ENCODE measurements around the gene RAB27B. TPM values are rescaled to one million over a fixed set of nuclear protein-coding genes. Genes with fewer than 3 reads are reported as not detected.
"Not testable (repeated sequence)": the region's sequence is repeated elsewhere in the genome, so short reads cannot be mapped to it uniquely, and the experiment has no call there.

The RAB27B gene
- total RNA-seq, 1 donor from 2014 or later, result 0.62 TPM

DNA sequence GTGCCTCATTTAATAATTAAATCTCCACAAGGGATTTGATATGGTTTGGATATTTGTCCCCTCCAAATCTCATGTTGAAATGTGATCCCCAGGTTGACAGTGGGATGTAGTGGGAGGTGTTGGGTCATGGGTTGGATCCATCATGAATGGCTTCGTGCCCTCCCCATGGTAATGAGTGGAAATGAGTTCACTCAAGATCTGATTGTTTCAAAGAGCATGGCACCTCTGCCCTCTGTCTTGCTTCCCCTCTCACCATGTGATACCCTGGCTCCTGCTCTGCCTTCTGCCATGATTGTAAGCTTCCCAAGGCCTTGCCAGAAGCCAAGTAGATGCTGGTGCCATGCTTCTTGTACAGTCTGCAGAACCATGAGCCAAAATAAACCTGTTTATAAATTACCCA is 15.0 kb upstream of the RAB27B start:
- DNase-seq (ENCODE audit: low spot score) (no peak), ATAC-seq (no peak)
- intact Hi-C loops (cut with DNase I), result no loop called here

DNA sequence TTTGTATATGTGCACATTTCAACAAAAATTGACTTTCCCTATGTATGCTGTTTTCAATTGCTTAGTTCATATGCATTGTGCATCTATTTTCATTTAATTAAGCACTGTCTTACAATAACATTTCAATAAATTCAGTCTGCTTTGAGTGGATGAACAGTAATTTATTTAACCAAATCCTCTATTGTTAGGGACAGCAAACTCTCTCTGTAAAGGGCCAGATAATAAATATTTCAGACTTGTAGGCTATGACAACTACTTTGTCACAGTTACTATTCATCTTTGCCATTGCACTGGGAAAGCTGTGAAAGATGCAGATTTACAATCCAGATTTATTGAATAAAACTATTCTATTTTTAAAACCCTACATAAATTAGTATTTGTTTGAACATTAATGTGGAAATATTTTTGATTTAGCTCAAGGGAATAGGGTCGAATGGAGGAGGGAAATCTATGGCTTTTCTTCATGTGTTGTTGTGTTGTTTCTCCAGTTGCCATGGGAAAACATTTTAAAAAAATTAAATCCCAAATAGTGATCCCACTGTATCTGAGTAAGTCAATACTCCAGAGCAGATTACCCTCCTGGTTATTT is 14.2 kb upstream of the RAB27B start:
- ATAC-seq (no peak), DNase-seq (ENCODE audit: low spot score) (no peak)
- intact Hi-C loops (cut with DNase I), result no loop called here

- intact Hi-C loops (cut with DNase I), result no loop called here
- ATAC-seq (no peak), DNase-seq (ENCODE audit: low spot score) (no peak)
Measured at GRCh38 chr18:54815086-54815485, 13.2 kb upstream of the RAB27B start.

- DNase-seq (ENCODE audit: low spot score); intact Hi-C loops (cut with DNase I); ATAC-seq: not testable (repeated sequence)
Measured at GRCh38 chr18:54820785-54821275, 7.4 kb upstream of the RAB27B start.

DNA sequence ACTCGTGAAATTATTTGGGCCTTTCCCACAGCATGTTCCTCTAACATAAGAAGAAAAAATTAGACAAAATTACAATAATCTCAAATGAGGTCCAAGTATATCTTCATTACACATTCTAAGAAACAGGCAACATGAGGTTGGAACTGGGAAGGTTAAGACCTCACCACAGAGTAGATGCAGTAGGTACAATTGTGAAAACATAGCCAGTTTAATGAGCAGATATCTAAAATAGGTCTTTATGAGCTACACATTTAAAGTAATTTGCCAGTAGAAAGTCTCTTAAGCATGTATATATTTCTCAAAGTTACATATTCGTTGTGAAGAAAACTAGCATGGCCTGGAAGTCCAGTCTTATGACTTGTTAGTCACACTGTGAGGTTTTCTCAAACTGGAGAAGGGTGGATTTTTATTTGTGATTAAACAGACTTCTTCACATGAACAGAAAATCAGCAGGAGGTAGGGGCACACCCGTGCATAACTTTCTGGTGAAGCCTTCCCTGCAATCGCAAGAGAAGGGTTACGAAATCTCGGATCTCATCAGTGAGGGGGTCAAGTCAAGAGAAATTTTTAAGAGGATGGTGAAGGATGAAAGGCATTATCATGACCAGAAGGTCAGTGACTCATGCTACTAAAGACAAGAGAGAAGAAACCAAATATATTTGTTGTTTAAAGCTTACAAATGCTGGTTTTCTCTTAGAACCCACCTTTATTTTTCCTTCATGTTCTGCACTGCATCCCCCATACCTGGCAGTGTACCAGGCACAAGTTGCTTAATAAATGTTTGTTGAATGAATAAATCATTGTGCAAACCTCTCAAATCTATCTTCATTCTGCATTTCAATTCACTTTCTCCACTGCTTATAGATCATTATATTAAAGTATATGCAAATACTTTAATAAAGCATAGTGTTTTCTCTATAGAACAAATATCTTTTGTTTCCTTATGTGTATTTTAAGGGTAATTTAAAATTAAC is 5.1 kb upstream of the RAB27B start:
- no peak for DNase-seq (ENCODE audit: low spot score)
- intact Hi-C loops (cut with DNase I), result no loop called here
- no peak for ATAC-seq

GRCh38 chr18:54824761-54825160 is 3.5 kb upstream of the RAB27B start:
- intact Hi-C loops (cut with DNase I), result no loop called here
- ATAC-seq (no peak), DNase-seq (ENCODE audit: low spot score) (no peak)

GRCh38 chr18:54825601-54826344 is 2.5 kb upstream of the RAB27B start:
- ATAC-seq, result no peak
- DNase-seq (ENCODE audit: low spot score), result no peak
- intact Hi-C loops (cut with DNase I), result no loop called here

DNA sequence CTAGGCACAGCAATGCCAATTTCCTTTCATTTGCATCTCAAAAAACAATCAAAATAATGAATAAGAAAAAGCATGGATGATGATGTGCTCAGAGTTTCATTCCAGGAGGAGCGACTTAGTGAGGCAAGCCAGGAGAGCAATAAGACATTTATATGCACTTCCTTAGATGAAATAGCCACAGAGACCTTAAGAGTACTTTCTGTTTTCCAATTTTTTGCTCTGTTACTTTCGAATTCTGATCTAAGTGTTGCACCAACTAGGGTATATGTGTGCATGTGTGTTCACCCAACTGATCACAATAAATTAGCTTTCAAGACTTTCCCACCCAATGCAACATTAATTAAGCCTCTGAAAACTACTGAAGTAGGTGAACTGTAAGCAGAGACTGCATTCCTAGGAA is 709 bp downstream of the RAB27B start:
- intact Hi-C loops (cut with DNase I), result no loop called here

GRCh38 chr18:54829856-54830255 is 1.6 kb downstream of the RAB27B start:
- DNase-seq (ENCODE audit: low spot score), result no peak
- ATAC-seq, result no peak
- intact Hi-C loops (cut with DNase I), result no loop called here

More for the DNA sequence above, 709 bp downstream of the RAB27B start:
- ATAC-seq (no peak), DNase-seq (ENCODE audit: low spot score) (no peak)

DNA sequence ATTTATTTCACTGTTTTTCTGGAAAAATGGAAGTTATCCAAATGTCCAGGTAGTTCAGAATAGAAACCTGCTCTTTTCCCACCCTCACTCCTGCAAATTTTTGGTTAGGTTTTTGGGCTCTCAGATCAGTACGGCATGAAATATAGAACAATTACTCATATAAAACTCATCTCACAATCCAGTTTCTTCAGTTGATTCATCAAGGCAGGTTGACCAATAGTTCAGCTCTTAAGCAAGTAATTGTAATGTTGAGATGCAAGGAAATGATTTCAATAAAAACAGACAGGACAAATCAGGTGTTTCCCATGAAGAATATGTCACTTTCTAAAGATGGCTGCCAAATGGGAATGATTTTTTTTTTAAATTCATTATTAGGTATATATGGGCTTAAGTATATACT is 2.0 kb downstream of the RAB27B start:
- no peak for DNase-seq (ENCODE audit: low spot score)
- intact Hi-C loops (cut with DNase I), result no loop called here
- ATAC-seq, result no peak

DNA sequence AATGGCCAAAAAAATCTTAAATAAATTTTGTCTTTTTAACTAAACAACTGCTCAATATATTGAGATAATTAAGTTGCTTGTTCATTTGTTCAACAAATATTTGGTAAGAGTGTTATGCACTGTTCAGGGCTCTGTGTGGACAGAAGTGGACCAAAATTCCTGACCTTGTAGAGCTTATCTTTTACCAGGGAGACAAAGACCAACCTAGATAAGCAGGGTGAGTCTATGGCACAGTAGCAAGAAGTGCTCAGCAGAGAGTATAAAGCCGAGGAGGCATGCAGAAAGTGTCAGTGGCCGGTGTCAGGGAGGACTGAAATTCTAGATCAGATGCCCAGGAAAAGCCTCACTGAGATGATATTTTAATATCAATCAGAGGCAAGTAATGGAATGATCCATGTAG is 2.6 kb downstream of the RAB27B start:
- DNase-seq (ENCODE audit: low spot score) (no peak), ATAC-seq (no peak)
- intact Hi-C loops (cut with DNase I), result no loop called here

GRCh38 chr18:54835944-54836343 is 7.7 kb downstream of the RAB27B start:
- DNase-seq (ENCODE audit: low spot score) (no peak), ATAC-seq (no peak)
- intact Hi-C loops (cut with DNase I), result no loop called here

DNA sequence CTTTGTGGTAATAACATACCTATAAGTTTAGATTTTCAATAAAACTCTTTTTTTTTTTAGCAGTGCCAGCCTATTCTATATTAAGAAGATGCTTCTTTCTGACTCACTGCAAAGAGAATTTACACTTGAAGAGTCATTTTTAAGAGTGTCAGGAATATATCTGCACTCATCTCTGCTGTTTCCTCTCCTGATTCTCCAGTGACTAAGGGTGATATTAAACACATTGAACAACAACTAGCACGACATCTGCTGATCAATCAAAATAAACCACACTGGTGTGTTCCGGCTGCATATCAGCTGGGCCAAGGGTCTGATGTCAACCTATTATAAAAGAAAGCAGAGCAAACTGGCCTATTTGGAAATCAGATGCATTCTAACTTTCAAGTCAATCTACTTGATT is 15.0 kb downstream of the RAB27B start:
- intact Hi-C loops (cut with DNase I), result no loop called here
- ATAC-seq (no peak), DNase-seq (ENCODE audit: low spot score) (no peak)

- intact Hi-C loops (cut with DNase I), result no loop called here
- ATAC-seq, result no peak
- DNase-seq (ENCODE audit: low spot score), result no peak
Measured at GRCh38 chr18:54845787-54846186, 17.5 kb downstream of the RAB27B start.

DNA sequence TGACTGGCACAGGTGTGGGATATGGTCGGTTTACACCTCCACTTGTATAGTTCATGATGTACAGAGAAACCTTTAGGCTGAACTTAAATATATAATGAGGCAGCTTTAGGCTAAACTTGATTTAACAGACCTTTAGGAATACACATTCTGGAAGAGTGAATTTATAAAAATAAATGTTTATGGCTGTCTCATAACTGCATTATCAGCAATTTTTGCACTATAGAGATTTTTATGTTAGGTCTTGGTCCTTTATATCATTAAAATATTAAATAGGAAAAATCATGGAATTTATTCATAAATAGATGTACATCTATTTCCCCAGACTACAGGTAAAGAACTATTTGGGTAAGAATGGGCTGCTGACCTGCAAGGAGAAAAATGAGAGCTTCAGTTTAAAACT is 19.8 kb downstream of the RAB27B start:
- intact Hi-C loops (cut with DNase I), result no loop called here
- DNase-seq (ENCODE audit: low spot score), result no peak
- ATAC-seq, result no peak

DNA sequence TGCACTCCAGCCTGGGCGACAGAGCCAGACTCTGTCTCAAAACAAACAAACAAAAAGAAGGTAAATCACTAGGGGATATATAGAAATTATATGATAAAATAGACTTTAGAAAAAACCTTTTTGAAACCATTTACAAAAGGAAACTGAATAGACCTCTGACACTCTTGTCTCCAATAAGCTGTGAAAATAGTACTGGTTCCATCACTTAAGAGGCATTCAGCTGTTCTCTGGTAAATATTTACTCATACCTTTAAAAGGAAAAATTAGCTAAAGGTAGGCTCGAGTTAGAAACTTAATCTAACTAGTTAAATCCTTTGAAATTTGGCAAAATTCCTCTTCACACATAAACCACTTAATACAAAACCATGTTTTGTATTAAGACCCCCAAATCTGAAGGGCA is 21.4 kb downstream of the RAB27B start:
- no peak for ATAC-seq
- DNase-seq (ENCODE audit: low spot score), result no peak
- intact Hi-C loops (cut with DNase I), result no loop called here

- intact Hi-C loops (cut with DNase I), result no loop called here
- no peak for ATAC-seq
- DNase-seq (ENCODE audit: low spot score), result no peak
Measured at GRCh38 chr18:54850598-54850997, 22.3 kb downstream of the RAB27B start.

DNA sequence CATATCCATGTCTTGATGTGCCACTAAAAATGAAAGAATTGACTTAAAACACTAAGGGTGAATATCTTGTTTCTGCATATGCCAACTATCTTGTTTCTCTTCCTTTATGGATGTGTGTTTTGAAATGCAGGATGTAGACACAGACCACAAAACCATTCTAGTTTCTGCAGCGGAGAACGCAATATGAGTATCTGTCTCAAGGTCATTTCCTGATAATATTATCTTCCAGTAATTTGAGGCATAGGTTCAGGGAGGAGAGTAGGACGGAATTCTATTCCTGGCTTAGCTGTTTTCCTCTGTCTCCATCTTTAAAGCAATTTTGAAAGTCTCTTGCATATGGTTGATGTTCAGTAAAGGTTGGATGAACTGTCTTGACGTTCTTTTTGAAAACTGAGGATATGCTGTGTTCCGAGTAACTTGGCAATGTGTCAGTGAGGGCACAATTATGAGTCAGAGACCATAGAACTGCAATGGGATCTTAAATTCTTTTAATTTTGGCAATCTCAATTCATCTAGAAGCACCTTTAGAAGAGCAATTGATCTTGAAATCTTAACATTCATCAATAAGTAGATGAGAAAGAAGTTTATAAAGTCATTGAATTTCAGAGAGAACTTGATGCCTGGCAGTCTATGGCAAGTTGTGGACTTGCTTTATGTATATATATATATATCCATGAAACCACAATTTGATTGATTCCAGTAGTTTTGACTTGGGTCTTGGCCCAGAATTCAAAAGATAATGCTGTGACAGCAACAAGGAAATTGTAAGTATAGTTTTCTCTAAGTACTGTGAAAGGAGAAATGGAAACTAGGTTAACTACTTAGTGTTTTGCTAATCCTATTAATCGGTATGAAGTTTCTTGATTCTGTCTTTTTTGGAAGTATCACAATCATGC is 24.8 kb downstream of the RAB27B start:
- ATAC-seq, result no peak
- intact Hi-C loops (cut with DNase I), result no loop called here

DNA sequence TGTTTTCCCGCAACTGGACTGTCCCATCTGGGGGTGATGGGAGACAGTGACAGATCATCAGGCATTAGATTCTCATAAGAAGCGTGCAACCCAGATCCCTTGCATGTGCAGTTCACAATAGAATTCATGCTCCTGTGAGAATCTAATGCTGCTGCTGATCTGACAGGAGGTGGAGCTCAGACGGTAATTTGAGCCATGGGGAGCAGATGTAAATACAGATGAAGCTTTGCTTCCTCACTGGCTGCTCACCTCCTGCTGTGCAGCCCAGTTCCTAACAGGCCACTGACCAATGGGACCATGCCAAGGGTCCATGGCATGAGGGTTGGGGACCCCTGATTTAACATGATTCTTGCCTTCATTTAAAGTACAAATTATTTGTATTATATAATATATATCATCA is 26.8 kb downstream of the RAB27B start:
- ATAC-seq; intact Hi-C loops (cut with DNase I); DNase-seq (ENCODE audit: low spot score): not testable (repeated sequence)

More for the DNA sequence above, 24.8 kb downstream of the RAB27B start:
- DNase-seq (ENCODE audit: low spot score), result no peak

All from sciatic nerve (tissue), 2 donors.